Forelimb muscle (tissue), 1 donor: ENCODE measurements around the gene CCDC15. TPM values are rescaled to one million over a fixed set of nuclear protein-coding genes. Genes with fewer than 3 reads are reported as not detected.
"Not testable (repeated sequence)": the region's sequence is repeated elsewhere in the genome, so short reads cannot be mapped to it uniquely, and the experiment has no call there.

Experiments used
- DNase-seq: peaks from one replicate; pipeline ENCODE4 v3.0.0-alpha.2; 2013; ENCODE audit warnings: low read depth
- polyA plus RNA-seq: library from polyadenylated mRNA; unstranded; fragments of 120-200 nt; gene quantifications from one replicate; pipeline ENCODE4 v1.2.1, GENCODE V29; 2013; ENCODE audit not compliant: insufficient read length

The CCDC15 gene
- polyA plus RNA-seq, 1 donor = 3.0 TPM

GRCh38 chr11:124987096-124987495 is 33.1 kb downstream of the CCDC15 start:
- DNase-seq = no peak

- no peak for DNase-seq
Measured at GRCh38 chr11:124988063-124988462, 34.1 kb downstream of the CCDC15 start.

GRCh38 chr11:125001079-125001778 is 47.2 kb downstream of the CCDC15 start:
- DNase-seq = no peak

GRCh38 chr11:125001849-125002248 is 47.8 kb downstream of the CCDC15 start:
- DNase-seq = no peak

GRCh38 chr11:125005491-125005890 is 51.5 kb downstream of the CCDC15 start:
- DNase-seq = no peak

GRCh38 chr11:125016413-125016812 is 62.4 kb downstream of the CCDC15 start:
- no peak for DNase-seq

GRCh38 chr11:125020342-125020741 is 66.3 kb downstream of the CCDC15 start:
- DNase-seq = no peak

GRCh38 chr11:125022551-125022950 is 68.5 kb downstream of the CCDC15 start:
- DNase-seq = no peak

- DNase-seq = no peak
Measured at GRCh38 chr11:125025968-125026367, 72.0 kb downstream of the CCDC15 start.

GRCh38 chr11:125029431-125029830 is 75.4 kb downstream of the CCDC15 start:
- DNase-seq = not testable (repeated sequence)

GRCh38 chr11:125036933-125037332 is 82.9 kb downstream of the CCDC15 start:
- DNase-seq = no peak

GRCh38 chr11:125049164-125049792 is 95.3 kb downstream of the CCDC15 start:
- no peak for DNase-seq

- no peak for DNase-seq
Measured at GRCh38 chr11:125052047-125052446, 98.0 kb downstream of the CCDC15 start.

GRCh38 chr11:125053167-125053566 is 99.2 kb downstream of the CCDC15 start:
- DNase-seq = no peak

- no peak for DNase-seq
Measured at GRCh38 chr11:125055107-125055715, 101.2 kb downstream of the CCDC15 start.

GRCh38 chr11:125056111-125056510 is 102.1 kb downstream of the CCDC15 start:
- not testable (repeated sequence) for DNase-seq

GRCh38 chr11:125056931-125057692 is 103.1 kb downstream of the CCDC15 start:
- no peak for DNase-seq

GRCh38 chr11:125057693-125058016 is 103.7 kb downstream of the CCDC15 start:
- no peak for DNase-seq

GRCh38 chr11:125061281-125061680 is 107.3 kb downstream of the CCDC15 start:
- DNase-seq = no peak

- no peak for DNase-seq
Measured at GRCh38 chr11:125062218-125062930, 108.4 kb downstream of the CCDC15 start.

- peak; percentile 9 for DNase-seq
Measured at GRCh38 chr11:125062931-125063428, 109.0 kb downstream of the CCDC15 start, which contains the start of gene SLC37A2. TSS of gene SLC37A2 (plus strand) at chr11:125063305. CDS start at chr11:125063368, 63 bp downstream.
